ENCODE results near the gene LMO2.

DNA sequence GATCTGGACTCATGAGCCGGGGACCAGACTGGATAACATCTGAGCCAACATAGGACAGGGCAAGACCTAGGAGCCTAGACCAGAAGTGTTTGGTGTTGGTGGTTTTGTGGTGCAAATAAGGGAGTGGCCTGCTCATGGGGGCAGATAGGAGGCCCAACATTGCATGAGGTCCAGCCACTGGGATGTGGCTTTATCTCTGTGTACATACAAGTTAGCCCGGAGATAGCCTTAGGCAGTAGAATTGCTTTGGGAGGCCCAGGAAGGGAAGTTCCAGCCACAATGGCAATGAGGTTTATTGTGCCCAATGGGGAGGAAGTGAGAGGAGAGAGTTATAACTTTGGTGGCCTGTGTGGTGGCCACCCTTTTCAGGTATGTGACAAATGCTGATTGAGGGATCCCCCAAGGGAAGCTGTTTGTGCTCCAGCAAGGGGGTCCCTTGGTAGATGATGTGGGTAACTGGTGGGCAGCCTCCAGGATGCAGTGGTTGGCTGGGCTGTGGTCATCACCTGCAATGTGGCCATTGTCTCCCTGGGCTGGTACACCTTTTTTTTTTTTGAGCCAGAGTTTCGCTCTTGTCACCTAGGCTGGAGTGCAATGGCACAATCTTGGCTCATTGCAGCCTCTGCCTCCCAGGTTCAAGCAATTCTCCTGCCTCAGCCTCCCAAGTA, 6.4 kb downstream of the LMO2 start:
- no peak for TF ChIP-seq EZH2phosphoT487 (conservative IDR thresholded peaks at IDR 0.05; ENCODE audit: low read length)
- TF ChIP-seq, protein P1, sequence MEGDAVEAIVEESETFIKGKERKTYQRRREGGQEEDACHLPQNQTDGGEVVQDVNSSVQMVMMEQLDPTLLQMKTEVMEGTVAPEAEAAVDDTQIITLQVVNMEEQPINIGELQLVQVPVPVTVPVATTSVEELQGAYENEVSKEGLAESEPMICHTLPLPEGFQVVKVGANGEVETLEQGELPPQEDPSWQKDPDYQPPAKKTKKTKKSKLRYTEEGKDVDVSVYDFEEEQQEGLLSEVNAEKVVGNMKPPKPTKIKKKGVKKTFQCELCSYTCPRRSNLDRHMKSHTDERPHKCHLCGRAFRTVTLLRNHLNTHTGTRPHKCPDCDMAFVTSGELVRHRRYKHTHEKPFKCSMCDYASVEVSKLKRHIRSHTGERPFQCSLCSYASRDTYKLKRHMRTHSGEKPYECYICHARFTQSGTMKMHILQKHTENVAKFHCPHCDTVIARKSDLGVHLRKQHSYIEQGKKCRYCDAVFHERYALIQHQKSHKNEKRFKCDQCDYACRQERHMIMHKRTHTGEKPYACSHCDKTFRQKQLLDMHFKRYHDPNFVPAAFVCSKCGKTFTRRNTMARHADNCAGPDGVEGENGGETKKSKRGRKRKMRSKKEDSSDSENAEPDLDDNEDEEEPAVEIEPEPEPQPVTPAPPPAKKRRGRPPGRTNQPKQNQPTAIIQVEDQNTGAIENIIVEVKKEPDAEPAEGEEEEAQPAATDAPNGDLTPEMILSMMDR (IDR thresholded peaks at IDR 0.05; ENCODE audit: insufficient read depth, low read length, poor library complexity, severe bottlenecking), result no peak
